Endometrial microvascular endothelial cells (primary cell): ENCODE measurements around the gene POLR2J. TPM values are rescaled to one million over a fixed set of nuclear protein-coding genes. Genes with fewer than 3 reads are reported as not detected.
"Not testable (repeated sequence)": the region's sequence is repeated elsewhere in the genome, so short reads cannot be mapped to it uniquely, and the experiment has no call there.

Experiments used
- in situ Hi-C: cut with HindIII; loops from 2 replicates; pipeline ENCODE4 v1.10.0; 2017; ENCODE audit warnings: low sequenced_read_pairs, low pct_unique_long_range_greater_than_20kb; ENCODE audit errors: inconsistent ontology term
- total RNA-seq: library from RNA; depleted of rRNA; stranded (reverse); fragments of >200 nt; gene quantifications from one replicate; pipeline ENCODE4 v1.2.3, GENCODE V29; 2015; ENCODE audit errors: inconsistent ontology term

POLR2J gene
- total RNA-seq, result 7.4 TPM

DNA sequence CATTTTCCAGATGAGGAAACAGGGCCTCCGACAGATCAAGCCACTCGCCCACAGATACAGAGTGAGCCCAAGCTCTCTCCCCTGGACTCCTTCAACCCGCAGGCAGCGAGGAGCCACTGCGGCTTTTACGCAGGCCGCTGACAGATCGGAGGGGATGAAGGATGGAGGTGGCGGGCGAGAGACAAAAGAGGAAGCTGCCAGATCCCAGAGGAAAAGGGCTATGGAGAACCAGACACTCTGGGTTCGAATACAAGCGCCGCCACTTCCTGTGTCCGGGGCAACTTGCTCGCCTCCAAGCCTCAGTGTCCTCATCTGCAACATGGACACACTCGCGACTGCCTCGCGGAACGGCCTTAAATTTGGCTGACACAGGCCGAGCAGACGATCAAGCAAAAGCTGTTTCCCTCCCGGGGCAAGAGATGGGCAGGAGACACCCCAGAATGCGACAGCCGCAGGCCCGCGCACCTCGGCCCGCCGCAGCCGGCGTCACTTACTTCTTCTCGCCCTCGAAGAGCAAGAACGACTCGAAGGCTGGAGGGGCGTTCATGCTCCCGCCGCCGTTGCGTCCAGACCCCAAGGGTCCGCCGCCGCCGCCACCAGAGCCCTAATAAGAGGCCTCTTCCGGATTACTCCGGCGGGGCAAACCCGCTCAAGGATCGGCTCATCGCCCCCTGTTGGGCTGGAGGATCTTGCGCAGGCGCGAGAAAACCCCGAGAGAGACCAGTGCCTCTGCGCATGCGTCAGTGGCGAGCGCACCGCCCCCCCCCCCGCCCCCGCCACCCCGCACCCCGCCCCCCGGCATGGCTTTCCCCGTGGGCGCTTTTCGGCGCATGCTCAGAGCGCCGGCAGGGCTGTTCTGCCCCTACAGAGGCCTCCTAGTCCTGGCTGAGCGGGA lies at the start of gene POLR2J:
Gene POLR2J (minus strand): TSS at position 609 of the 895 bp plus-strand sequence. CDS start 62 bp downstream, at position 547.
- in situ Hi-C loops, result not testable (repeated sequence)

DNA sequence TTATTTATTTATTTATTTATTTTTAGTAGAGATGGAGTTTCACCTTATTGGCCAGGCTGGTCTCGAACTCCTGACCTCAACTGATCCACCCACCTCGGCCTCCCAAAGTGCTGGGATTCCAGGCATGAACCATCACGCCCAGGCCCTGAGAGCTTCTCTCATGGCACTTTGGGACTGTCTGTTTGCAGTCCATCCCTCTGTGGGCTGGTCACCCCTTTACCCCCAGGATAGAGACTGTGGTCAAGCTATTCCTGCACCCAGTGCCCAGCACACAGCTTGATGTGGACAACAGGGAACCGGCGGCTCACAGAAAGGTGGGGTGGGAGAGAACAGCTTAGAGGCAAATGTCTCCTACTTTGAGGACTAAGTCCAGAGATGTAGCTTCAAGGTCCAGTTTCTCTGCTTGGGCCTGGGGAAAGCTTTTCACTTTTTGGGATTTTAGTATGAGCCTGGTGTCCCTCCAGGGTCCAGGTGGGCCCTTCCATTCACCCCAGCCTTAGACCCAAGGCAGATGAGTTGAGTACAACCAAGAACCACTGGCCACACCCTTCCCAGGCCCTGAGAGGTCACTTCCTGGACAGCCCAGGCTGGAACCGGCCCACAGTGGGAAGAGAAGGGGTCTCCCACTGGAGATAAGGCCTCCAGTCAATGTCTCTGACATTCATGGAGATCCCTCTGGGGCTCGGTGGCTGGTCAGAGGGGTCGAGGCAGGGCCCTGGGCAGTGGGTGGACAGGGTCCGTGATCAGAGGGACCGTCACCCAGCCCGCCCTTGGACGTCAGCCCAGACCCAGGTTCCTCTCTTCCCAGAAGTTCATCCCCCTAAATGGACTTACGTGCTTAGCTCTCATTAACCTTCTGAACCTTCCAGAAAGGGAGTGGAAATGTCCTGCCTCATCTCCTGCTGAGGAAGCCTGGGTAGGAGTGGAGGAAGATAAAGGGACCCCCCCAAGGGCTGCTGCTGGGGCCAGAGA lies 49.4 kb upstream of the POLR2J start:
- in situ Hi-C loops, result not testable (repeated sequence)

DNA sequence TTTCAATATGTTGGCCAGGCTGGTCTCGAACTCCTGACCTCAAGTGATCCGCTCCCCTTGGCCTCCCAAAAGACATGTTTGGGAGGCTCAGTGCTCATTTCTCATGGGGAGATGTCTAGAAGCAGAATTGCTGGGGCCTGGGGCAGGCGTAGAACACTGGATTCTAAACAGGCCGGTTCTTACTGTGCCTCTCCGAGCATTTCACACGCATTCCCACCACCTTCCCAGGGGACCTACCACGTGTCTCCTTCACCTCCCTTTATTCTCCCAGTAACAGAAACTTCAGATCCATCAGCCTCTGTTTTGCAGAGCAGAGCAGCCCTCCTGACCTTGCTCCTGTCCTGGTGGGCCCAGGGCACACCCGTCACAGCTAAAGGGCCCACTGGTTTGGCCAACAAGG lies 48.5 kb upstream of the POLR2J start:
- in situ Hi-C loops, result not testable (repeated sequence)

DNA sequence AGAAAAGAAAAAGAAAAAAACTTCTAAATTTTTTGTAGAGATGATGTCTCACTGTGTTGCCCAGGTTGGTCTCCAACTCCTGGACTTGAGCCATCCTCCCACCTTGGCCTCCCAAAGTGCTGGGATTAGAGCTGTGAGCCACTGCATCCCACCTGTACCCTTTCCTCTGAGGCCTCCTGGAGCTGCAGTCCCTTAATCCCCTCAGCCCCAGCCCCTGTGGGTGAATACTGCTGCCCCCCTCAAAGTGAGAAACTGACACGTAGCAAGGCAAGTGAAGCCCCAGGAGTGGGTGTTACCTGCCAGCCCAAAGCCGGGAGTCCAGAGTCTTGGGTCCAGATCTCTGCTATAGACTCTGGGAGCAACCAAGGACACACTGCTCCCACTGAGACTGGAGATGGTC lies 46.1 kb upstream of the POLR2J start:
- in situ Hi-C loops, result not testable (repeated sequence)

DNA sequence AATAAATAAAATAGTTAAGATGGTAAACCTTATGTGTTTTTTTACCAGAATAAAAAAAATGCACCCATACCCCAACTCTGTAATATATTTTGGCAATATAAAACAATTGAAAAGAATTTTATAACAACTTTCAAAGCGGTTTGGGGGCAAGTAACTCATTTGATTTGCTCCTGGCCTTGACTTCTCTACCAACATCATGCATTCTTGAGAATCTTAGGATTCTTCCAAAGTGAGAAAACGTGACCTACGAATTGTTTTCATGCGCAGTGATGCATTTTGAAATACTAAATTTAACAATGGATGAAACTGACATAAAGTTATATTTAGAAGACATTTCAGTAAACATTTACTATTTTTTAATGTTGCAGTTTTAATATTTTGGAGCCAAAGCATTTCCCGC lies 42.1 kb upstream of the POLR2J start:
- in situ Hi-C loops, result not testable (repeated sequence)

DNA sequence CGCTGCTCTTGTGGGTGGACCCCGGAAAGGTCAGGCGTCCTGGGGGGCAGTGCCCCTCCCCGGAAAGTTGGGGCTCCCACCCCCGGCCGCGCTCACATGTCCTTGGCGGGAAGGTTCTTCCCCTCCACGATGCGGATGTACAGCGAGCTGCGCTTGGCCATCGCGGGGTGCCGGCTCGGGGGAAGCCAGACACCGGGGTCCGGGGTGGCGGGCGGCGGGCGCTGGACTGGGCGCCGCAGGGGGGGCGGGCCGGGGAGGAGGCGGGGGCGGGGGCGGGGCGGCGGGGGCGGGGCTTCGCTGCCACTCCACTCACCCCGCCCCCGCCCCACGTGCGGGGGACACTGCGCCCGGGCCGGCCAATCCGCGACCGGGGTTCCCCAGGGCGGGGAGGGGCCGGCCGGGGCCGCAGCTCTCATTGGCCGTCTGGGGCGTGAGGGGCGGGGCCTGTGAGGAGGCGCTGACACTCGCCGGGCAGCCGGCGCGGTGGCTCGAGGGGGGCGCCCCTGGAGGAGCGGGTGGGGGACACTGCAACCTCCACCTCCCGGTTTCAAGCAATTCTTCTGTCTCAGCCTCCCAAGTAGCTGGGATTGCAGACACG lies 38.9 kb upstream of the POLR2J start, which contains the start of gene RASA4B:
Gene RASA4B (minus strand): TSS at position 228 of the 598 bp plus-strand sequence. CDS start 67 bp downstream, at position 161.
- in situ Hi-C loops, result not testable (repeated sequence)

DNA sequence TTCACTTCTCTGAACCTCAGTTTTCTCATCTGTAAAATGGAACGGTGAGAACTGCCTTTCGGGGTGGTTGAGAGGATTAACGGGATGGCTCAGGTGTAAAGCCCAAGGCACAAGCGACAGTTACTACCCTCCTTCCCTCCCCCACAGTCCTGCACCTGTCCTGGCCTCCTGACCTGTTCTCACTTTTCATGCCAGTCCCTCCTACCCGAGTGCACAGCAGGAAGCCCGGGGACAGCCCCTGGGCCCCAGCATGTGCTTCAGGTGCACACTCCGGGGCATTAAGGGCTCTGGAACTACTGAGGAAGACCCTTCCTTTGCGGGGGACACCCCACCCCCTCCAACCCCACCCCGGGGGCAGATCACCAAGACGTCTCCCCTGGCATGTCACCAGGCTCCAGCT lies 38.2 kb upstream of the POLR2J start:
- in situ Hi-C loops, result not testable (repeated sequence)

DNA sequence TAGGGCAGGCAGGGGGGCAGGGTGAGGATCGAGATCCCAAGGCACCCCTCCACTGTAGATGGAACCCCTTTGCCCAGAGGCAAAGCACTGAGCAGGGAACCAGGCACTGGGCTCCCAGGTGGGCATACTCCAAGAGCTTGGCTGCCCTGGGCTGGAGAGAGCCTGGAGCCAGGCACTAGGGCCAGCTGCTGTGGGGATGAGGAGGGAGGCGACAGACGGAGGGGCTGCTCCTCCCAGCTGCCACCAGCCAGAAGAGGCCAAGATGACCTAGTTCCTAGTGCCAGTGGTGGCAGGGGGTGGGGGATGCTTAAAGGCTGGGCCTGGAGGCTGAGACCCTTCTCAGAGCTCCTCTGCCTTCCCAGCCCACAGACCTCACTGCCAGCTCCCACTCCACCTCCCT lies 37.2 kb upstream of the POLR2J start:
- in situ Hi-C loops, result not testable (repeated sequence)

DNA sequence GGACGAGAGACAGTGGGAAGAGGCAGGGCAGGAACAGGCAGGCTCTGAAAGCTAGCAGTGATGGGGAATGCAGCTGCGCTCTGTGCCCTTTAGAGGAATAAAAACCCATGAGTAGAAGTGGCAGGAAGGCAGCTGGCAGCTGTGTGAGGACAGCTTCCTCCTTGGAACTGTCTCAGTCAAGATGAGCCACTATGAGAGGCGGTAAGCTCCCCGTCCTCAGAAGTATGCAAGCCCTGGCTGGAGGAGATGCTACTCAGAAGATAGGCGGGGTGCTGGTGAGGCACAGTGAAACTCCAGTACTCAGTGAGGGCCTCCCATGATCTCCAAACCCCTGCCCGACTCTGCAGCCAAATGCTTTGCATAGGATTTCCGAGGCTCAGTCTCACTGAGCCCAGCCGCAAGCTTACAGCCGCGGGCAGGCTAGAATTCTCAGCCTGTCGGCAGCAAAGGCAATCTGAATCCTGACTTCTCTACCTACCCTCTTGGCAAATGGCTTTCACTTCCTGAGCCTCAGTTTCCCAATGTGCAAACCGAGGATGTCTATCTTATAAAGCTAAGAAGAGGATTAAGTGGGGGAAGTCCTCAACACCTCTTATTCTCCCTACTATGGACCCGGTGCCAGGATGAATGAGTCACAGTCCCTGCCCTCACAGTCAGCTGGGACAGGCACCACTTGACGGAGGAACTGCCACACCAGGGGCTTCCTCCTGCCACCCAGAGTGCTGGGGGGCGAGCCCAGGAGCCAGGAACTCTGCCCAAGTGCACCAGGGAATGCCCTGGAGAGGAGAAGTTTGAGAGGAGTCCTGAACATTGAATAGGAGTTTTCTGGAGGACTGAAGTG lies 36.4 kb upstream of the POLR2J start:
- in situ Hi-C loops, result not testable (repeated sequence)

DNA sequence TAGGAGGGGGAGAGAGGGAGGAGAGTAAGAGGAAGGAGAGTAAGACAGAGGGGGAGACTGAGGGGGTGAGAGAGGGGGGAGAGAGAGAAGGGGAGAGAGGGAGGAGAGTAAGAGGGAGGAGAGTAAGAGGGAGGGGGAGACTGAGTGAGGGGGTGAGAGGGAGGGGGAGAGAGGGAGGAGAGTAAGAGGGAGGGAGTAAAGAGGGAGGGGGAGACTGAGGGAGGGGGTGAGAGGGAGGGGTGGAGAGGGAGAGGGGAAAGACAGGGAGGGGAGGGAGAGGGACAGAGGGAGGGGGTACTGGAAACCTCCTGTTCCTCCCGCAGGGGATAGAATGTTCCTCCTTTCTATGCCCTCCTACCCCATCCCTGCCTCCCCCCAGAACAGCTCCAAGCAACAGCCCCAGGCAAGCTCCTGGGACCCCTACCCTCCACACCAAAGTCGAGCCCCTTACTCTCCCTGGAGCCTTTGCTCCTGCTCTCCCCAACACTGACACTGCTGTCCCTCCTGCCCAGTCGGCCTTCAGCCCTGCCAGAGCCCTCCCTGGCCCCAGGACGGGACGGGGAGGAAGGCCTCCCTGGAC lies 34.0 kb upstream of the POLR2J start:
- in situ Hi-C loops, result not testable (repeated sequence)

DNA sequence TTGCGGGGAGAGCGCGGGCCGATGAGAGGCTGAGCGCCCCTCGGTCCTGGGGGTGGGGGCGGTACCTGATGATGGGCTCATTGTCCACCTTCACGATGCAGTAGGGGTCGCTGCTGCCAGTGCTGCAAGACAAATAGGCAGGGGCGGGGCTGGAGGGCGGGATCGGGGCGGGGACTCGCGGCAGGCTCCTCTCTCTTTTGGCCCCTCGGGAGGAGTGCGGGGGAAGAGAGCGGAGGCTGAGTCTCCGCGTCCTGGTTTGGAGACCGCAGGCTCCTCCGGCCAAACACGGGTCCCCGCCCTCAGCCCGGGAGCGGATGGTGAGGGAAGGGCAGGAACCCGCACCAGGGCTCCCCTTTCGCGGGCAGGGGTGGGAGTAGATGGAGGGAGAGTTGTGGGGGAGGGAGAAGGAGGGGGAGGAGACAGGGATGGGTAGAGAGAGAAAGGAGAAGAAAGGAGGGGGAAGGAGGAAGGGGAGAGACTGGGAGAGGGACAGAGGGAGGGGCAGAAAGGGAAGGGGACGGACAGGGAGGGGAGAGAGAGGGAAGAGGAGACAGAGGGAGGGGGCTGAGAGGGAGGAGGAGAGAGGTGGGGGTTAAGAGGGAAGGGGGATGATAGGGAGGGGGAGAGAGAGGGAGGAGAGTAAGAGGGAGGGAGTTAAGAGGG lies 33.3 kb upstream of the POLR2J start:
- in situ Hi-C loops, result not testable (repeated sequence)

DNA sequence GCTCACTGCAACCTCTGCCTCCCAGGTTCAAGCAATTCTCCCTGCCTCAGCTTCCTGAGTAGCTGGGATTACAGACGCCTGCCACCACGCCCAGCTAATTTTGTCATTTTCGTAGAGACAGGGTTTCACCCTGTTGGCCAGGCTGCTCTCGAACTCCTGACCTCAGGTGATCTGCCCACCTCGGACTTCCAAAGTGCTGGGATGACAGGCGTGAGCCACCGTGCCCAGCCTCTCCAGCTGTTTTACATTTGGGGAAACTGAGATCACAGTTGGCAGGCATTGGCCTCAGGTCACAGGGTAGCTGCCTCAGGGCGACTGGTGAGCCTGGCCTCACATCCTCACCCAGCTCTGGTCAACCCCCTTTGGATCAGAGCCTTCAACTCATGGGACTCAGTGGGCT lies 31.9 kb upstream of the POLR2J start:
- in situ Hi-C loops, result not testable (repeated sequence)

DNA sequence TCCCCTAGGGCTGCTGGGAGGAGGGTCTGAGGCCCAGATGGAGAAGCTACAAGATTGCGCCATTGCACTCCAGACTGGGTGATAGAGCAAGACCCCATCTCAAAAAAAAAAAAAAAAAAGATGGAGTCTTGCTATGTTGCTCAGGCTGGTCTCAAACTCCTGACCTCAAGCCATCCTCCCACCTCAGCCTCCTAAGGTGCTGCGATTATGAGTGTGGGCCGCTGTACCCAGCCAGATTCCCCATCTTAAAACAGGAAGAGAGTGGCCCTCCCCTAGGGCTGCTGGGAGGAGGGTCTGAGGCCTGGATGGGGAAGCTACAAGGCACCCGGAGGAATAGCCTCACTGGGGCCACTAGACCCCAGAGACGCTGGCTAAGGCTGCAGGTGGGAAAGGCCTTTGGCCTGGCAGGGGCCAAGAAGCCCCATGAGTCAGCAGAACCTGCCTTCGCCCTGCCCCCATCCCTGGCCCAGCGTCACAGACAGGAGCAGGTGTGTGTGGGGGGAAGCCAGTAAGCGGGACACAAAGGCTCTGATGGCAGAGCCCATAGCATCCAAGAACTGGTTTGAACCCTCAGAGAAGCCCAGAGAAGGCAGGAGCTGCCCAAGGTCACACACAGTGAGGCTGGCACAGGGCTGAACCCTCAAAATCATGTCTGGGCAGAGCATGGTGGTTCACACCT lies 28.8 kb upstream of the POLR2J start:
- in situ Hi-C loops, result not testable (repeated sequence)

DNA sequence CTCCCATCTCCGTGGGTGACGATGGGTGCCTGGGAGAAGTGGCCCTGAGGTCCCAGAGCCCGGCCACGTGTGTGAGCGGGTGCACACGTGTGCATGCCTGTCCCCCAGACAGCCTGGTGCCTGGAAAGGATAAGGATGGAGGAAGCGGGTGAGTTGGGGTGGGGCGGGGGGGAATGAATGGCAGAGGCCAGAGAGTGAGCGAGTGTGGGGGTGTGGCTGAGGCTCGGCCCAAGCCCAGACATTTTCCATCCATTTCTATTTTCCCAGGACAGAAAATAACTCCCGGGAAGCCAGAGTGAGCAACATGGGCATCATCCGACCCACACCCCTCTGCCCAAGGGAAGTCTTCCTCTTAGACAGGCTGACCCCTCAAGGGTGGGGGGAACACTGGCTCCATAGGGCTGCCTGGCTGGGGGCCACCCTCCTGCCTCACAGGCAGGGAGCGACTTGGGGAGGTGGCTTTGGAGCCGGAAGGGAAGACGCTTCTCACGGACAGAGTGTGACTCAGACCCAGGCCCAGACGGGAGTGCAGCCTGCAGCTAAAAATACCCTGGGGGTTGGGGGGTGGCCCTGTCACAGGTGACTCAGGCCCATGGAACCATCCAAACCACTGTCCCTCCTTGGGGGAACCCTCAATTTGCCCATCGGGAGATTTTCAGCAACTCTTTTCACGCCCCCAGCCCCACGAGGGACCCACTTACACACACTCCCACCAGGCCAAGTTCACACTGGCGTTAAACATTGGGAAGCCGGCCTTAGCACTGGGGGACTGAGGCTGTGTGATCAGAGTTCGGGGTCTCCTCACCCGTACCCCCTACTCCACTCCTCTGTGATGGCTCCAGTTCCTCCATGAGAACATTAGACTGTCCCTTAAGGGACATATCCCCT lies 26.8 kb upstream of the POLR2J start:
- in situ Hi-C loops, result not testable (repeated sequence)

DNA sequence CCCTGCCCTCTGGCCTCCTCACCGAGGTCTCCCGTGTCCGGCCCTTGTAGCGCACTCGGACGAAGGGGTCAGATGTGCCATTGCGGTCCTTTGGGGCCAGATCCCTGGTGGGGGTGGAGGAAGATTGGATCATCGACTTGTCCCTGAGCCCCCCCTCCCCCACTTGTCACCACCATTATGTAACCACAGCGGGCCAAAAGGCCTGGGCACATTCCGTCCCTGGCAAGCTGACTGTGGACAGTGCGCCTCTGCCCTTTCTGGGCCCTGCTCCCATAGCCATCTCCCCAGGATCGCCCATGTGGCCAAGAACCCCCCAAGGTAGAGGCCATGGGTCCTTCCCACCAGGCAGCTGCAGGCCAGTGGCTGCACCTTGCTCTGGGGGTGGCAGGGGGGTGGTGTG lies 24.4 kb upstream of the POLR2J start:
- in situ Hi-C loops, result not testable (repeated sequence)

DNA sequence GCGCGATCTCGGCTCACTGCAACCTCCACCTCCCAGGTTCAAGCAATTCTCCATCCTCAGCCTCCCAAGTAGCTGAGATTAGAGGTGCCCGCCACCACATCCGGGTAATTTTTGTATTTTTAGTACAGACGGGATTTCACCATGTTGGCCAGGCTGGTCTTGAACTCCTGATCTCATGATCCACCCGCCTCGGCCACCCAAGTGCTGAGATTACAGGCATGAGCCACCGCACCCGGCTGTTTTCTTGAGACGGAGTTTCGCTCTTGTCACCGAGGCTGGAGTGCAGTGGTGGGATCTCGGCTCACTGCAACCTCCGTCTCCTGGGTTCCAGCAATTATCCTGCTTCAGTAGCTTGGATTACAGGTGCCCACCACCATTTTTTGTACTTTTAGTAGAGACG lies 19.6 kb upstream of the POLR2J start:
- in situ Hi-C loops, result not testable (repeated sequence)
